Cardiac septum (tissue), 1 donor: ENCODE data around the gene RNF11. TPM values are rescaled to one million over a fixed set of nuclear protein-coding genes. Genes with fewer than 3 reads are reported as not detected.
"Not testable (repeated sequence)": the region's sequence is repeated elsewhere in the genome, so short reads cannot be mapped to it uniquely, and the experiment has no call there.

ENCODE experiments used
- DNase-seq: peaks from one replicate; pipeline ENCODE4 v3.0.0-alpha.2; 2020; ENCODE audit warnings: low spot score
- intact Hi-C: fragments of 100-400 bp; cut with DNase I; formaldehyde crosslinking; loops from one replicate; pipeline ENCODE4 v1.14.0; 2022
- long read RNA-seq: library from polyadenylated mRNA; unstranded; transcript quantifications from one replicate; pipeline ENCODE4 v2.0.0, GENCODE V29; 2021
- total RNA-seq: library from RNA; stranded (reverse); fragmentation: NEBNext Ultra II Directional; extraction: Animal tissue kit (Norgen Biotek cat#: 25700); gene quantifications from one replicate; pipeline ENCODE4 v1.2.1, GENCODE V29; 2021
- donor health status: DM: no; HTN: no; CAD: no.

The RNF11 gene
- total RNA-seq: 137 TPM
- long read RNA-seq, transcript RNF11-201 (3 exons, 3,084 nt): major isoform, 509 of 526 reads
- long read RNA-seq, partial matches to known transcripts: 0 of 526 reads
- long read RNA-seq, other reads (novel, unspliced or antisense): 13 of 526 reads

GRCh38 chr1:51235673-51236530 is at the start of gene RNF11:
Gene RNF11 (plus strand): TSS chr1:51236273. CDS start chr1:51236757, 484 bp downstream.
- intact Hi-C loops: loop anchor here (5.0 kb wide), 5 partner anchors 44 to 281 kb away; partner anchors contain the start of gene EPS15
- DNase-seq: peak; percentile 97

- intact Hi-C loops: loop anchor here (2.0 to 10.0 kb wide), 2 partner anchors 253 to 413 kb away; no protein-coding TSS in a partner anchor
These were observed 47.8 kb upstream of the RNF11 start for GRCh38 chr1:51188230-51188629.

GRCh38 chr1:51189421-51190073 is 46.5 kb upstream of the RNF11 start:
- intact Hi-C loops: loop anchor here (2.0 to 10.0 kb wide), 3 partner anchors 48 to 415 kb away; partner anchors contain the start of gene RNF11
- DNase-seq: no peak

More at GRCh38 chr1:51188230-51188629, 47.8 kb upstream of the RNF11 start:
- no peak for DNase-seq

GRCh38 chr1:51190961-51191360 is 45.1 kb upstream of the RNF11 start:
- intact Hi-C loops: loop anchor here (5.0 kb wide), 1 partner anchor 46 kb away; the partner anchor contains the start of gene RNF11
- DNase-seq: no peak

- no peak for DNase-seq
- intact Hi-C loops: loop anchor here (2.0 to 5.0 kb wide), 2 partner anchors 45 to 104 kb away; partner anchors contain the start of gene RNF11
These were observed 43.7 kb upstream of the RNF11 start for GRCh38 chr1:51192213-51192843.

- no peak for DNase-seq
- intact Hi-C loops: loop anchor here (2.0 to 5.0 kb wide), 2 partner anchors 44 to 103 kb away; partner anchors contain the start of gene RNF11
These were observed 42.5 kb upstream of the RNF11 start for GRCh38 chr1:51193564-51193963.

- intact Hi-C loops: no loop called here
- no peak for DNase-seq
These were observed 32.8 kb upstream of the RNF11 start for GRCh38 chr1:51203121-51203873.

- DNase-seq: no peak
- intact Hi-C loops: no loop called here
These were observed 32.2 kb upstream of the RNF11 start for GRCh38 chr1:51203874-51204245.

GRCh38 chr1:51210055-51210454 is 26.0 kb upstream of the RNF11 start:
- intact Hi-C loops: no loop called here
- DNase-seq: no peak

- DNase-seq: no peak
- intact Hi-C loops: no loop called here
These were observed 25.4 kb upstream of the RNF11 start for GRCh38 chr1:51210676-51211075.

GRCh38 chr1:51214615-51215131 is 21.4 kb upstream of the RNF11 start:
- DNase-seq: no peak
- intact Hi-C loops: no loop called here

GRCh38 chr1:51215169-51215568 is 20.9 kb upstream of the RNF11 start:
- intact Hi-C loops: no loop called here
- DNase-seq: no peak

- no peak for DNase-seq
- intact Hi-C loops: no loop called here
These were observed 19.4 kb upstream of the RNF11 start for GRCh38 chr1:51216631-51217030.

- intact Hi-C loops: no loop called here
These were observed 19.0 kb upstream of the RNF11 start for GRCh38 chr1:51217101-51217500.

GRCh38 chr1:51218570-51218969 is 17.5 kb upstream of the RNF11 start:
- DNase-seq: no peak
- intact Hi-C loops: no loop called here

More at GRCh38 chr1:51217101-51217500, 19.0 kb upstream of the RNF11 start:
- DNase-seq: no peak

GRCh38 chr1:51219022-51219421 is 17.1 kb upstream of the RNF11 start:
- no peak for DNase-seq
- intact Hi-C loops: no loop called here

GRCh38 chr1:51221529-51221928 is 14.5 kb upstream of the RNF11 start:
- intact Hi-C loops, DNase-seq: not testable (repeated sequence)

- intact Hi-C loops: no loop called here
These were observed 13.8 kb upstream of the RNF11 start for GRCh38 chr1:51222136-51222787.

More at GRCh38 chr1:51222136-51222787, 13.8 kb upstream of the RNF11 start:
- no peak for DNase-seq
